HG02798 (cell line): ENCODE data around the gene MAGI1.

Experiments used
- ATAC-seq: cut with Tn5 transposase; IDR thresholded peaks from one replicate; pipeline ENCODE4 v1.9.1; 2021; ENCODE audit warnings: mild to moderate bottlenecking; ENCODE audit not compliant: unreplicated experiment, poor library complexity

MAGI1 gene

GRCh38 chr3:65979162-65979561 is 59.6 kb downstream of the MAGI1 start:
- no peak for ATAC-seq

GRCh38 chr3:65978116-65978515 is 60.6 kb downstream of the MAGI1 start:
- ATAC-seq = no peak

GRCh38 chr3:65975032-65975431 is 63.7 kb downstream of the MAGI1 start:
- ATAC-seq = no peak

- no peak for ATAC-seq
Measured at GRCh38 chr3:65974509-65974908, 64.2 kb downstream of the MAGI1 start.

- no peak for ATAC-seq
Measured at GRCh38 chr3:65972765-65973164, 66.0 kb downstream of the MAGI1 start.

GRCh38 chr3:65971293-65972252 is 67.1 kb downstream of the MAGI1 start:
- ATAC-seq = no peak

- ATAC-seq = no peak
Measured at GRCh38 chr3:65968996-65969395, 69.7 kb downstream of the MAGI1 start.

- ATAC-seq = no peak
Measured at GRCh38 chr3:65967451-65967850, 71.3 kb downstream of the MAGI1 start.

- ATAC-seq = peak; percentile 1
Measured at GRCh38 chr3:65964838-65965237, 73.9 kb downstream of the MAGI1 start.

GRCh38 chr3:65963787-65964677 is 74.7 kb downstream of the MAGI1 start:
- ATAC-seq = peak; percentile 95

GRCh38 chr3:65961733-65962132 is 77.0 kb downstream of the MAGI1 start:
- ATAC-seq = no peak

GRCh38 chr3:65961128-65961527 is 77.6 kb downstream of the MAGI1 start:
- no peak for ATAC-seq

GRCh38 chr3:65960087-65960486 is 78.6 kb downstream of the MAGI1 start:
- no peak for ATAC-seq

GRCh38 chr3:65958216-65958615 is 80.5 kb downstream of the MAGI1 start:
- no peak for ATAC-seq

- no peak for ATAC-seq
Measured at GRCh38 chr3:65955792-65956477, 82.8 kb downstream of the MAGI1 start.

- no peak for ATAC-seq
Measured at GRCh38 chr3:65953881-65954733, 84.6 kb downstream of the MAGI1 start.

- no peak for ATAC-seq
Measured at GRCh38 chr3:65953301-65953812, 85.4 kb downstream of the MAGI1 start.

GRCh38 chr3:65952842-65953241 is 85.9 kb downstream of the MAGI1 start:
- no peak for ATAC-seq

- no peak for ATAC-seq
Measured at GRCh38 chr3:65951836-65952505, 86.7 kb downstream of the MAGI1 start.
